ENCODE data around the gene KIZ. TPM values are rescaled to one million over a fixed set of nuclear protein-coding genes. Genes with fewer than 3 reads are reported as not detected.

The KIZ gene
- total RNA-seq, 1 donor from 2014 or later = 5.3 TPM

GRCh38 chr20:21104921-21105320 is 21.0 kb upstream of the KIZ start:
- no peak for DNase-seq (ENCODE audit: extremely low read depth, low read depth, low spot score)

GRCh38 chr20:21105429-21106170 is 20.3 kb upstream of the KIZ start:
- DNase-seq (ENCODE audit: extremely low read depth, low read depth, low spot score) = no peak

GRCh38 chr20:21106171-21107017 is 19.5 kb upstream of the KIZ start, which contains the start of gene LINC00237:
TSS of gene LINC00237 (minus strand) at chr20:21106358.
- DNase-seq (ENCODE audit: extremely low read depth, low read depth, low spot score) = no peak

GRCh38 chr20:21109144-21109543 is 16.7 kb upstream of the KIZ start:
- no peak for DNase-seq (ENCODE audit: extremely low read depth, low read depth, low spot score)

GRCh38 chr20:21110811-21111210 is 15.1 kb upstream of the KIZ start:
- DNase-seq (ENCODE audit: extremely low read depth, low read depth, low spot score) = no peak

- no peak for DNase-seq (ENCODE audit: extremely low read depth, low read depth, low spot score)
These were observed 14.5 kb upstream of the KIZ start for GRCh38 chr20:21111416-21111815.

- no peak for DNase-seq (ENCODE audit: extremely low read depth, low read depth, low spot score)
These were observed 12.2 kb upstream of the KIZ start for GRCh38 chr20:21113697-21114096.

- DNase-seq (ENCODE audit: extremely low read depth, low read depth, low spot score) = no peak
These were observed 11.3 kb upstream of the KIZ start for GRCh38 chr20:21114584-21114983.

- no peak for DNase-seq (ENCODE audit: extremely low read depth, low read depth, low spot score)
These were observed 8.4 kb upstream of the KIZ start for GRCh38 chr20:21117521-21117920.

- DNase-seq (ENCODE audit: extremely low read depth, low read depth, low spot score) = no peak
These were observed 7.7 kb upstream of the KIZ start for GRCh38 chr20:21118138-21118537.

- DNase-seq (ENCODE audit: extremely low read depth, low read depth, low spot score) = no peak
These were observed 7.1 kb upstream of the KIZ start for GRCh38 chr20:21118782-21119181.

- no peak for DNase-seq (ENCODE audit: extremely low read depth, low read depth, low spot score)
These were observed 1.7 kb upstream of the KIZ start for GRCh38 chr20:21124190-21124589.

GRCh38 chr20:21125072-21125848 is 622 bp upstream of the KIZ start:
- peak; percentile 25 for DNase-seq (ENCODE audit: extremely low read depth, low read depth, low spot score)

GRCh38 chr20:21126581-21126870 is 644 bp downstream of the KIZ start:
- no peak for DNase-seq (ENCODE audit: extremely low read depth, low read depth, low spot score)

- DNase-seq (ENCODE audit: extremely low read depth, low read depth, low spot score) = no peak
These were observed 1.5 kb downstream of the KIZ start for GRCh38 chr20:21127201-21127981.

GRCh38 chr20:21129861-21130260 is 4.0 kb downstream of the KIZ start:
- no peak for DNase-seq (ENCODE audit: extremely low read depth, low read depth, low spot score)

- no peak for DNase-seq (ENCODE audit: extremely low read depth, low read depth, low spot score)
These were observed 7.5 kb downstream of the KIZ start for GRCh38 chr20:21133404-21133803.

GRCh38 chr20:21133917-21134622 is 8.2 kb downstream of the KIZ start:
- DNase-seq (ENCODE audit: extremely low read depth, low read depth, low spot score) = no peak

GRCh38 chr20:21134883-21135493 is 9.1 kb downstream of the KIZ start:
- no peak for DNase-seq (ENCODE audit: extremely low read depth, low read depth, low spot score)

All from glomerular endothelial cell (primary cell).